HG02571 (cell line): ENCODE data around the gene UVRAG.

Source experiments
- ATAC-seq: cut with Tn5 transposase; IDR thresholded peaks from one replicate; pipeline ENCODE4 v1.9.1; 2021; ENCODE audit warnings: mild to moderate bottlenecking, moderate library complexity; ENCODE audit not compliant: unreplicated experiment

UVRAG gene

DNA sequence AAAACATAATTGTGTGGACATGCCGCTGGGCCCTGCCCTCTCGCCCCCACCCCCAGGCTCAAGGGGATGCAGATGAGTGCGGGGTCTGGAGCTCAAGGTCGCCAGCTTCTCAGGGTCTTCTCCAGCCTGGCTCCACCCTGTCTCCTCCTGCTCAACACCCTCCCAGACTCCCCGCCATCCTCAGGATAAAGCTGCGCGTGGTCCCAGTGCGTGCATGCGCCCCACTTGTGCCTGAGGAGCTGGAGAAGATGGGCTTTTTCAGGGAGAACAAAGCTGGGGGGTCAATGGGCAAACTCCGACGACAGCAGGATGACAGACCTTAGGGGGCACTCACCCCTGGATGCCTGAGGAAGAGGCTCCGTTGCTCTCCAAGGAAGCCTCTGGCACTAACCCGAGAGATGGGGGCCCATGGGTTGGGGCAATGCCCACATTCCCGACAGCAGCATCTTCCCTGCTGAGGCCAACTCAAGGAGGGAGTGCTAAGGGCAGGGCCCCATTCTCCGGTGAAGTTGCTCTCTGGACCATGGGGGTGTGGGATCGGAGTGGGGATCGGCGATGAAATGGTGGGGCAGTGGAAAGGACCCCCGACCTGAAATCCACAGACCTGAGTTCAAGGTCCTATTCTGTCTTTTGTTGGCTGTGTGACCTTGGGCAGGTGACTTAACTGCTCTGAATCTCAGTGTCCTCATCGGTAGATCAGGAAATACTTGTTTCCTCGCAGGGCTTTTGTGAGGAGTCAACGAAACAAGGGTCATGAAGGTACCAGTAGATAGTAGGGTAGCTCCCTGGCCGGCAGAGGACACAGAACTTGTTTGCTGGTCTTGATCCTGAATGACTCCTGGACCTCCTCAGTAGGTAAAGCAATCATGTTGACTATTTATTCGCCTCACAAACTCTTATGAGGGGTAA, 343.6 kb downstream of the UVRAG start:
- no peak for ATAC-seq

DNA sequence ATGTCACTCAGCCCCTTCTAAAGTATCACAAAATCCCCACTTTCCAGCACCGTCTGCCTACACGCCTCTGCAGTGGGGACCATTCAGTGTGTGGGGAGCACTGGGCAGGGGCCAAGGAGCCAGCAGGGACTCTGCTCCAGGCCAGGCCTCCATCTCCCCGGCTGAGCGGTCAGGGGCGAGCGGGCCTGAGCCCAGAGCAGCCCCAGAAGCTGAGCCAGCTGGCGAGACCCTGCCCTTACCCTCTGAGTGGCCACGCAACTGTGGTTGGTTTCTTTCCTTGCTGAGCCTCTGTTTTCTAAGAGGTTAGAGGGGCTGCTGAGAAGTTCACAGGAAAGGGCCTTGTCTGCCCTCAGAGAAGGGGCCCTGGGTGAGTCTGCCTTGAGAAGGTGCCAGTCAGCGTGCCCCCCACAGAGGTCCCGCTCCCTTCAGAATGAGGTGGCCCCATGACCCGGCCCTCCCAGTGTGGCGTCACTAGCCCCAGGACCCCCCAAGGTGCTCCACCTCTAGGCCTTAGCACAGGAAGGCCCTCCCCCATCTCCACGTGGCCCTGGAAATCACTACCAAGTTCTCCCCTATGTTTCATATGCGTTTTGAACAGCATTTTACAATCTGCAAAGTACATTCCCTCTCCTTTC, 344.4 kb downstream of the UVRAG start:
- no peak for ATAC-seq

DNA sequence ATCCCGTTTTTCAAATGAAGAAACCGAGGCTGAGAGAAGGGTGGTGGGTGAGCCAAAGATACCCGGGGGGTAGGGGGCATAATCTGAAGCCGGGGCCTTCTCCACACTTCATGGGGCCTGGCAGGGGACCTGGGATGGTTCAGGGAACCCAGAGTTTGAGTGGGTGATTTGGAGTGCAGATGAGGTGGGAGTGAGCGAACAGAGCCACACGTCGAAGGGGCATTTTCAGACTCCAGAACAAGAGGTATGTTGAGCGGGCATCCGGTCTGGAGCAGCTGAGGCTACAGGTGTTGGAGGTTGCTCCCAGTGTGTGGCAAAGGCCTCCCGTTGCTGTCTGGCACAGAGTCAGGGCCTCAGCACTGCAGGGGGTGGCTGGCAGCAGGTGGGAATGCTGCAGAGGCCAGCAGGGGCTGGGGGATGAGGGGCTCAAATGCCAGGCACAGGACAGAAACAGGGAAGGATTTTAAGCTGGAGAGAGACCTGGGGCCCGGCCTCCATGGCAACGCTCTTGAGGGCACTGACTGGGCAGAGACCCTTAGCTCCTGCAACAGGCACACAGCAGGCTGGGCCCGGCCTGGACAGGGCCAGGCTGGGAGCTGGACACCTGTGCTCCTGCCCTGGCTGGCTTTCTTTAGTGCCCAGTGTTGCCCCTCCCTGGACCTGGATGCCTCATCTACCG, 345.1 kb downstream of the UVRAG start:
- ATAC-seq: no peak

DNA sequence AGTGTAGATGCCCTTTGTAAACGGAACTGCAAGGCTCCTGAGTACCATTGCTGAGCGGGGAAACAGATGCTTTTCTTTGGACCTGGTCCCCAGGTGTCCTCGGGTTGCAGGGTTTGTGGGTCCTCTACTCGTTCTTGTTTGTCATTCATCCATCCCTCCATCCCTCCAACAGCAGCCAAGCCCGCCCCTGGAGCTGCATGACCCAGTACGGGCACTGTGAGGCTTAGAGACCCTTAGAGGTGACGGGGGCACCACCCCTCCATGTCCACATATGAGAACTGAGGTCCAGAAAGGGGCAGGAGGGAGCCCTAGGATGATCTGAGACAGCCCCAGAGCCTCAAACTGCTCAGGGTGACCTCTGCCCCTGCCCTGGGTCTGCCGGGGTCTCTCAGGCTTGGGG, 345.8 kb downstream of the UVRAG start:
- ATAC-seq: no peak

DNA sequence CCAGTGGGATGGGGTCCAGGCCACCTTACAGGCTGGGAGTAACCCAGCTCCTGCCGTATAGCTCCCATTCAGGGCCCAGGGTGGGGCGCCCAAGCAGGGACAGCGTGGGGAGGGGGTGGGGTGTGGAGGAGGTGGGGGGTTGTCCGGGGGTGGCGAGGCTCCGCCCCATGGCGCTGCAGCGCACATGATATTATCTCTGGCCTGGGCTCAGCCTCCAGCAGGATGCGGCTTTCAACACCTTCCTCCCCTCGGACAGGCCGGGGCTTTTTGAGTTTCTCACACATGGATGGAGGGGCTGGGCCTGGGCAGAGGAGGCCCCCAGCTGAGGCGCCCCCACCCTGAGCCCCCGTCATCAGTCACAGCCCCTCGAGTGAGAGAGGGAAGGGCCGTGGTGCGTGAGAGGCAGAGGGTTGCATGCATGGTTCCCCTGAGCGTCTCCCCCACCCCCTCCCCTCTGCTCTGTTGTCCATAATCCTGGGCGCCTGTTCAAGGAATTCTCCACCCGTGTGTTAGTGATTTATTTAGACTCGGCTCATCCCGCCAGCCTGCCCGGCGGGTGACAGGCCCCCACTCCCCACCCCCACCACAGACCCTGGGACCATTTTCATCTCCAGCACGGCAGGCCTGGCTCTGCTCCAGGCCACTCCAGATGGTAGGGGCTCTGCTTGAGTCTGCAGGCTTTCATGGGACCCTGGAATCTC, 346.4 kb downstream of the UVRAG start:
- ATAC-seq: no peak

DNA sequence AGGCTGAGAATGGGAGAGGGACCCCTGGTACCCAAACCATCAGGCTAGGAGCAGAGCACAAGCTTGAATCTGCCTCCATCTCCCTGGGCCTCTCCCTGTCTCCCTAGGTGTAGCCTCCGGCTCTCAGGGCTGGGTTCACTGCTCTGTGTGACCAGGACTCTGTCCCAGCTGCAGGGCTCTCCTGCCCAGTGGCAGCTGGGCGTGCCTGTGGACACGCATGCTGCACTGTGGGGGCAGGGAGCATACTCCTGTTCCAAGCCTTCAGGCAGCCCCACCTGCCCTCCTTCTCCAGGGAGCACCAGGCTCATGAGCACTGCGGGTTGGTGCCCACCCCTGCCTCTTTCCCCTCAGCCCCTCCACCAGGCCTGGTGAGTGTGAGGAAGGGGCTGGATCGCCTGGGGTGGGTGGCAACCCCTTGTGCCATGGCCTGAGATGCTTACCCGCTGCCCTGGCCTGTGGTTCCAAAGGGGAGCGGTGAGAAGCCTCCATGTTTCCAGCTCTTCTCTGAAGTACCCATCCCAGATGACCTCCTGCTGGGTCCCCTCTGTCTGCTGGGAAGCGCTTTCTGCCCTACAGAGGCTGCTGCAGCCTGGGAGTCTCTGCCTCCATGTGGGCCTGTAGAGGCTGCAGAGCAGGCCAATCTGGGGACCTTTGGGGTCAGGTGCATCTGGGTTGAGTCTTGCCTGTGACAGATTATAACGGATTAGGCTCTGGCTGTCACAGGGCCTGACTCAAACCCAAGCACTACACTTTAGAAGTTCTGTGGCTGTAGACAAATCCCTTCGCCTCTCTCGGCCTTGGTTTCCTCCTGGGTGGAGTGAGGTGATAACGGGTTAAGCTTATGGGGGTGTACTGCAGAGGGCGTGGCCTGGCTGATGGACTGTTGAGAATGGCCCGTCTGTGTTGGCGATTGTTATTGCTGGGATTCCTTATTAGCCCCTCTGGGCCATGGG, 347.6 kb downstream of the UVRAG start:
- no peak for ATAC-seq

DNA sequence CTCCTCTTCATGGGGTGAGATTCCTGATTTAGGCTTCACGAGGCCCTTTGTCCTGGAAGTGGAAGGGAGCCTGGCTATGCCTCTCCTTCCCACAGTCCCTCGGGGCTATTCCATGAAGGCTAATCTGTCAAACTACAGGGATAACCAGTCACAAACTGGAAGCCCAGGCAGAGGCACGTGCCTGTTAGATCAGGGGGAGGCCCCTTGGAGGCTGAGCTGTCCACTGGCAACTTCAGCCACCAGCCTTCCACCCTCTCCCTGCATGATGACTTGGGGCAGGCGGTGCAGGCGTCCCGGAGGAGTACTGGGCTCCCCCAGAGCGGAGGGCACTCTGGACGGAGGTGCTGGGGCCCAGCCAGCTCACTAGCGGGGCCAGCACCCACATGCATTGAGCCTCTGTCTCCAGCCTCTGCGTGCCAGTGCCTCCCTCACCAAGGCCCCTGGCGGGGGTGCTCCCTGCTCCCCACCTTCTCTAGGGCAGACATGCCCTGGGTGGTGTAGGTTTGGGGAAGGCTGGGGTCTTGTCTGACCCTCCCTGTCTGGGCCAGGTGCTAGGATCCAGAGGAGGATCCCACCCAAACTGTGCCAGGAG, 348.4 kb downstream of the UVRAG start:
- ATAC-seq: no peak

DNA sequence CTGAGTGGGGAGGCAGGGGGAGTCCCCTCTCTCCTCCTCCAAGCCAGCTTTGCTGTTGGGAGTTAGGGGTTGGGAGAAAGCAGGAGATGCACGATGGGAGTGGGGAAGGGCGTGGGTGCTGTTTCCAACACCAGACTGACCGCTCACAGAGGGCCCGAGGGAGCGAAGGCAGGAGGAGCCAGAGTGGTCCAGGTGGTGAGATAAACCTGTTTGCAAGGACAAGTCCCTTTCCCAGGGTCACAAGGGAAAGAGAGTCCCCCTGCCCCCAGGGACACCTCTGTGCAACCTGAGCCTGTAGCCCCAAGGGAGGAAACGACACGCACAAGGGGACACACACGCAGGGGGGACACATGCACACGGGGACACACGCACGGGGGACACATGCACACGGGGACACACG, 349.1 kb downstream of the UVRAG start:
- no peak for ATAC-seq

DNA sequence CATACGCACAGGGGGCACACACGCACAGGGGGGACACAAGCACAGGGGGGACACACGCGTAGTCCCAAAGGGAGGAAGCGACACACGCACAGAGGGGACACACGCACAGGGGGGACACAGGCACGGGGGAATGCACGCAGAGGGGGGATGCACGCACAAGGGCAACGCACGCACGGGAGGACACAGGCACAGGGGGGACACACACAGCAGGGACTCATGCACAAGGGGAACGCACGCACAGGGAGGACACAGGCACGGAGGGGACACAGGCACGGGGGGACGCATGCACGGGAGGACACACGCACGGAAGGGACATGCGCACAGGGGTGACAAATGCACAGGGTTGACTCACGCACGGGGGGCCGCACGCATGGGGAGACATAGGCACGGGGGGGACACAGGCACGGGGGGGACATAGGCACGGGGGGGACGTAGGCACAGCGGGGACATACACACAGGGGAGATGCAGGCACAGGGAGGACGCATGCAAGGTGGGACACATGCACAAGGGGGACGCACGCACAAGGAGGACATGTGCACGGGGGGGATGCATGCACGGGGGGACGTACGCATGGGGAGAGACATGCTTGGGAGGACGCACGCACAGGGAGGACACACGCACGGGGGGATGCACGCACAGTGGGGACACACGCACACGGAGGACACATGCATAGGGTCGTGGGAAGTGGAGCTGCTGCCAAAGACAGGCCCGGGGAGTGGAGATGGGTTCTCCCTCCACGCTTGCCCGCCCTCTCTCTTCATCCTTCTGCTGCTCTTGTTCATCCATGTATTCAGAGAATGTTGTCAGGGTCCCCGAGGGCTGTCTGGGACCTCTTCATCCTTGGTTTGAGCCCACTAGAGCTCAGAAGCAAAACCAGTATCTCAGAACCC, 350.1 kb downstream of the UVRAG start:
- ATAC-seq: no peak

DNA sequence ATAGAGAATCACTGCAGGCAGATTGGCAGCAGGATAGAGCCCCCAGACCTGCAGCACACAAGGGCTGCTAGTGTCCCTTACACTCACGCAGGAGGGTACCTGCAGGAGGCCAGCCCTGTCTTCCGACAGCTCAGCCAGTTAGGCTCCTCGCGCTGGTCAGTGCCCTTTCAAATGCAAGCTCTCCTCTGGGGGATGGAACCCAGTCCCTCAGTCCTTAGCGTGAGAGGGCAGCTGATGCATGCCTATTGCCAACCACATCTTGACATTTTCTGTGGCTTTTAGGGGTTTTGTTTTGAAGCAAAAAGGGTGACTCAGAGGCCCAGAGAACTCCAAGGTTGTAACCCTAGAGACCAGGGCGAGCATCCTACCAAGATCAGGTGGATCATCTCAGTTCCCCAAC, 351.3 kb downstream of the UVRAG start:
- no peak for ATAC-seq

DNA sequence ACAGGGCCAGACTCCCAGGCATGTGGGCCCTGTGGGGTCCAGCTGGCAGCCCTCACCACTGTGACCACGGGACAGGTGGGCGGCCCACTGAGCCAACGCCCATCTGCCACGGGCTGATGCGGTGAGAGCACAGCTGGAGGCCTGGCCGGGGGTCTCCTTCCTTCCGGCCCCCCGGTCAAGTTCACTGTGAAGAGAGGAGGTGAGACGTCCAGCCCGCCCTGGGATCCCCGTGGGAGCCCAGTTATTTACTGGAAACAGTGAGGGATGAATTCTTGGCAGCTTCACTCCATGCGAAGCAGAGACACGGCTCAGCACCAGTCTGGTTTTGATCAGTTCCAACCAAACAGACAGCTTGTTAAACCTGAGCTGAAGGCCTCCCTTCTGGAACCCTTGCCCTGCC, 352.6 kb downstream of the UVRAG start:
- no peak for ATAC-seq

DNA sequence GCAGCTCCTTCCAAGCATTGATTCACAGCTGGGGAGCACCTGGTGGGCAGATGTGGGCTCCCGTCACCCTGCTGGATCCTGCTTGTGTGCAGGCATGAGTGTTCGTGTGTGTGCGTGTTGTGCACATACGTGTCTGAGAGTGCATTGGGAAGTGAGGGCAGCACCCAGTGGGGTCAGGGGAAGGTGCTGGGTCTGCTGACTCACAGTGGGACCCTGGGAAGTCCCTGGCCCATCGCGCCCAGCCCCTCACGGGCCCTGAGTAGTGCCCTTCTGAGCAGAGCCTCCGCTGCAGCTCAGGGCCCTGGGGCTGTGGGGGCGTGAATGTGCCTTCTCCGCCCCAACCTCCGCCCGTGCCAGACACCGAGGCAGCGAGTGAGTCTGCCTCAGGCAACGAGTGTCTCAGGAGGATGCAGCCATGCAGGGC, 354.5 kb downstream of the UVRAG start:
- no peak for ATAC-seq

DNA sequence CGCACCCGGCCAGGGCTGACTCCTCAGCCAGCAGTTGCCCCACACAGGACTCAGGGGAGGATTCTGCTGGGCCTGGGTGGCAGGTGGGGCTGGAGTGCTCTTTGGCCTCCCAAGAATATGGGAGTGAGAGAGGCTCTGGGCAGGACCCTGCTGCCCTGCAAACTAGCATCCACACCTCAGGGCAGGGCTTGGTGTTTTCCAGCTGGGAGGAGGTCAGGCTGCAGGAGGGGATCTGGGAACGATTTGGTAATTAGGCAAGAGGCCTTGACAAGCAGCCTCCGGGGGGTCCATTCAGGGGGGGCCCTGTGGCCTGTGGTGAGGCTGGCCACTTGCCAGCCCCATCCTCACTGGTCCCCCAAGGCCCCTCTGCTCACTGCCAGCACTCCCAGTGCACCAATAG, 355.5 kb downstream of the UVRAG start:
- ATAC-seq: no peak

DNA sequence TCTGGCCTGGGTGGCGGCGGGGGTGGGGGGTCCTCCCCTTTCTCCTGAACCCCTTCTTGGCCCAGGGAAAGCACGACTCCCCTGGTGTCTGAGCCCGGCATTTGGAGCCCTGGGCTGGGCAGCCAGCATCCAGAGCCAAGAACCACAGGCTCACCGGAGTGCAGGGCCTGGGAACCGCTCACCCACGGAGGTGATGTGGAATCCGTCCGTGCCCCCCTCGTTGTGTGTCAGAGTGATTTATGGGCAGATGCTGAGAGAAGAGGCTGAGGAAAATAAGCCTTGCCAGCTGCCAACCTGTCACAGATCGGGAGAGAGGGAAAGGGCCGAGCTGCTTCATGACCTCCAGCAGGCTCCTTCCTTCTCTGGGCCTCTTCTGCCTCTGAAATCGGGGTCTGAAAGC, 357.6 kb downstream of the UVRAG start:
- no peak for ATAC-seq

DNA sequence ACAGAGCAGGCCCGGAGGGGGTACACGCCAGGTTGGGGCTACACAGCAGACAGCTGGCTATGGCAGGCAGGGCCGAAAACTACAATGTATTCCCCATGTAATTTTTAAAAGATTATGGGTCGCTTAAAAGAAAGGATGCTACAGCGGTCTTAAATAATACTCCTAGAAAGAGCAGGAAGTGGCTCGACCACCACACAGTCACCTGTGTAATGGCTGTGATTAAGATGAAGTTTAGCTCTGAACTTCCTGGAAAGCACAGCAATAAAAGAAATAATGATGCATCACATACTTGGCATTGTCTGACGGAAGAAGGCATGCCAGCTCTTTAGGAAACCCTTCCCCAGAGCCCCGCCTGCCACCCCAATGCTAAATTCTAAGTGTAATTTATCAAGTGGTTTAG, 358.7 kb downstream of the UVRAG start:
- no peak for ATAC-seq

DNA sequence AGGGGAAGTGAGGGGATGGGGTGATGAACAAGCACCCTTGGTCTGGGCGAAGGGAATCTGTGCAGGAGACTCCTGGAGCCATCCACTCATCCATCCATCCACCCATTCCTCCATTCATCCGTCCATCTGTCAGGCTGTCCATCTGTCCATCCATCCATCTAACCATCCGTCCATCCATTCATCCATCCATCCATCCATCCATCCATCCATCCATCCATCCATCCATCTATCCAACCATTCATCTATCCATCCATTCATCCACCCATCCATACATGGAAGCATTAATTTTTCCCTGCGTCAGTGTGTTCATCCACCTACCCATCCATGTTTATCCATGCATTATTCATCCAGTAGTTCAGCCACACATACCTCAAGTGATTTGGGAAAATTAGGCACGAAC, 359.3 kb downstream of the UVRAG start:
- no peak for ATAC-seq

DNA sequence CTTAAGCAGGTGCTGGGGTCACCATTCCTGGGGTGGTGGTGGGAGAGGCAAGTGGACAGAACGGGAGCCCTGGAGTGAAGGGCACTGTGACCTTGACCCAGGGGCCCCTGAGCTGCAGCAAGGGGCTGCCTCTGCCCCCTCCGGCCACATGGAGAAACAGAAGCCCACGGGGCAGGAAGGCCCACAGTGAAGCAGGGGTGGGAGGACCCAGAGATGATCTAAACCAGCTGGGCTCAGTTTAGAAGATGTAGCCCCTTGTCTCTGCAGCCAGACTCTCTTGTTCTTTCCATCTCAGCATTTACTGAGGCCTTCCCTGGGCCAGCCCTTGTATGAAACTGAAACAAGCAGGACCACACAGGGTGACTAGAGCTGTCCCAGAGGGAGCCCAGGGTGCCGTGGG, 360.8 kb downstream of the UVRAG start:
- no peak for ATAC-seq

DNA sequence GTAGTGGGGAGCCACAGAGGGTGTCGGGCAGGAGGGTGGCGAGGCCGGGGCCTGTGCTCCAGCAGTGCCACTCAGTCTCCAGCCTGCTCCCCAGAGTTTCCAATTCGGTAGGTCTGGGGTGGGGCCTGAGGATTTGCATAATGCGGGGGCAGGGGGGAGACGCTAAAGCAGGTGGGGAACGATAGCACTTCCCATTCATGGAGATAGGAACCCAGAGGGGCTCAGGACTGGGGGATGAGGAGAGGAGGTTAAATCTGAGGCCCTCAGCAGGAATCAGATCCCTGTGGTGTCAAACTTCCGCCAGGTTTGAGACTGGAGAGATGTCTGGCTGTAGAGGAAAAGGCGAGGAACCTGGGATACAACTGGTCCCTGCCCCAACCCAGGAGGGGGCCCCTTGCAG, 361.5 kb downstream of the UVRAG start:
- no peak for ATAC-seq

DNA sequence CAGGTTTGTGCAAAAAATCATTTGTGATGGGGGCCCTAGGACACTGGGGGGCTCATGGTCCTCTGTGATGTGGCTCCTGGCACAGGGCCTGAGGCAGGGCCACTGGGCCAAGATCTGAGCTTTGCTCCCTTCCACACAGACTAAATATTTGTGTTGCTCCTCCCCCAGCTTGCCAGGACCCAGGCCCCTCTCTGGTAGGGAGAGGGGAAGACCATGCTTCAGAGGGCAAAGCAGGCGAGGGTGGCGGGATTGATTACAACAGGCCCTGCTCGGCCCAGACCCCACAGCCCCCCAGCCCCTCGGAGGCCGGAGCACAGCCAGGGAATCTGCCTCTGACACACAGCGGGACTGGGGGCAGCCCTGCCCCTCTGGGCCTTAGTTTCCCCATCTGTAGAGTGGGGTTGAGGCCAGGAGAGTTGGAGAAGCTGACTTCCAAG, 362.3 kb downstream of the UVRAG start:
- ATAC-seq: no peak
